ENCODE data around the gene DEF6.
A peak's percentile ranks its signal among the peaks of the same experiment; 100 is the strongest.

The DEF6 gene

GRCh38 chr6:35258858-35259193, 38.8 kb upstream of the DEF6 start:
- Histone ChIP-seq H3K4me1 (ENCODE audit: insufficient read depth, low read length, poor library complexity, severe bottlenecking) (peaks cover 23% of the 10 kb centered on the region), H3K9me2 (replicated peaks; ENCODE audit: low read depth, low read length) (no peaks in the 10 kb centered on the region), H3K9ac (ENCODE audit: low read depth, low read length, poor library complexity, severe bottlenecking) (peak overlapping the region; percentile 92), H3K4me3 (ENCODE audit: low read length, poor library complexity, severe bottlenecking) (peak overlapping the region; percentile 79), H3K9me3 (ENCODE audit: insufficient read depth, low read depth, low read length) (no peaks in the 10 kb centered on the region), H4K20me1 (ENCODE audit: insufficient read depth, low read length, poor library complexity, severe bottlenecking) (peaks cover 3% of the 10 kb centered on the region), H3K4me2 (ENCODE audit: low read depth, low read length, poor library complexity, severe bottlenecking) (peak overlapping the region; percentile 84), H3K27me3 (ENCODE audit: insufficient read depth, low read length, poor library complexity, severe bottlenecking) (no peaks in the 10 kb centered on the region), H3K79me2 (ENCODE audit: insufficient read depth, low read length) (peaks cover 38% of the 10 kb centered on the region), H3F3A (ENCODE audit: low read depth) (peaks cover 6% of the 10 kb centered on the region; the same call in 1 of the 2 replicates), H2AFZ (ENCODE audit: low read length) (peak overlapping the region; percentile 92), H3K36me3 (ENCODE audit: insufficient read depth, low read length) (no peaks in the 10 kb centered on the region)
- TF ChIP-seq EZH2phosphoT487 (IDR thresholded peaks at IDR 0.05; ENCODE audit: borderline replicate concordance) = no peak
- TF ChIP-seq, protein P1, sequence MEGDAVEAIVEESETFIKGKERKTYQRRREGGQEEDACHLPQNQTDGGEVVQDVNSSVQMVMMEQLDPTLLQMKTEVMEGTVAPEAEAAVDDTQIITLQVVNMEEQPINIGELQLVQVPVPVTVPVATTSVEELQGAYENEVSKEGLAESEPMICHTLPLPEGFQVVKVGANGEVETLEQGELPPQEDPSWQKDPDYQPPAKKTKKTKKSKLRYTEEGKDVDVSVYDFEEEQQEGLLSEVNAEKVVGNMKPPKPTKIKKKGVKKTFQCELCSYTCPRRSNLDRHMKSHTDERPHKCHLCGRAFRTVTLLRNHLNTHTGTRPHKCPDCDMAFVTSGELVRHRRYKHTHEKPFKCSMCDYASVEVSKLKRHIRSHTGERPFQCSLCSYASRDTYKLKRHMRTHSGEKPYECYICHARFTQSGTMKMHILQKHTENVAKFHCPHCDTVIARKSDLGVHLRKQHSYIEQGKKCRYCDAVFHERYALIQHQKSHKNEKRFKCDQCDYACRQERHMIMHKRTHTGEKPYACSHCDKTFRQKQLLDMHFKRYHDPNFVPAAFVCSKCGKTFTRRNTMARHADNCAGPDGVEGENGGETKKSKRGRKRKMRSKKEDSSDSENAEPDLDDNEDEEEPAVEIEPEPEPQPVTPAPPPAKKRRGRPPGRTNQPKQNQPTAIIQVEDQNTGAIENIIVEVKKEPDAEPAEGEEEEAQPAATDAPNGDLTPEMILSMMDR (conservative IDR thresholded peaks at IDR 0.05; ENCODE audit: low read length) = 0 out of 2 replicates have a peak, but pooled peaks have one; percentile 20

GRCh38 chr6:35259194-35259947, 38.2 kb upstream of the DEF6 start, which contains the start of gene ZNF76:
ZNF76 (plus strand) TSS chr6:35259735; CDS start chr6:35281152, 21,417 bp downstream.
- peaks cover 38% of the 10 kb centered on the region for H3K79me2 ChIP-seq (ENCODE audit: insufficient read depth, low read length)
- H3K9me3 ChIP-seq (ENCODE audit: insufficient read depth, low read depth, low read length) = no peaks in the 10 kb centered on the region
- peaks cover 6% of the 10 kb centered on the region; the same call in 1 of the 2 replicates for H3F3A ChIP-seq (ENCODE audit: low read depth)
- H3K36me3 ChIP-seq (ENCODE audit: insufficient read depth, low read length) = no peaks in the 10 kb centered on the region
- peak within 1 kb of the TSS; percentile 97 for H3K4me2 ChIP-seq (ENCODE audit: low read depth, low read length, poor library complexity, severe bottlenecking)
- no peaks in the 10 kb centered on the region for H3K27me3 ChIP-seq (ENCODE audit: insufficient read depth, low read length, poor library complexity, severe bottlenecking)
- H3K4me1 ChIP-seq (ENCODE audit: insufficient read depth, low read length, poor library complexity, severe bottlenecking) = peaks cover 23% of the 10 kb centered on the region
- no peaks in the 10 kb centered on the region for H3K9me2 ChIP-seq (replicated peaks; ENCODE audit: low read depth, low read length)
- H4K20me1 ChIP-seq (ENCODE audit: insufficient read depth, low read length, poor library complexity, severe bottlenecking) = peaks cover 3% of the 10 kb centered on the region
- TF ChIP-seq, protein P1 (conservative IDR thresholded peaks at IDR 0.05; ENCODE audit: low read length) = no peak
- TF ChIP-seq EZH2phosphoT487 (IDR thresholded peaks at IDR 0.05; ENCODE audit: borderline replicate concordance) = no peak
- peak within 1 kb of the TSS; percentile 79 for H3K4me3 ChIP-seq (ENCODE audit: low read length, poor library complexity, severe bottlenecking)
- H3K9ac ChIP-seq (ENCODE audit: low read depth, low read length, poor library complexity, severe bottlenecking) = peak within 1 kb of the TSS; percentile 92
- peak within 1 kb of the TSS; percentile 92 for H2AFZ ChIP-seq (ENCODE audit: low read length)

DNA sequence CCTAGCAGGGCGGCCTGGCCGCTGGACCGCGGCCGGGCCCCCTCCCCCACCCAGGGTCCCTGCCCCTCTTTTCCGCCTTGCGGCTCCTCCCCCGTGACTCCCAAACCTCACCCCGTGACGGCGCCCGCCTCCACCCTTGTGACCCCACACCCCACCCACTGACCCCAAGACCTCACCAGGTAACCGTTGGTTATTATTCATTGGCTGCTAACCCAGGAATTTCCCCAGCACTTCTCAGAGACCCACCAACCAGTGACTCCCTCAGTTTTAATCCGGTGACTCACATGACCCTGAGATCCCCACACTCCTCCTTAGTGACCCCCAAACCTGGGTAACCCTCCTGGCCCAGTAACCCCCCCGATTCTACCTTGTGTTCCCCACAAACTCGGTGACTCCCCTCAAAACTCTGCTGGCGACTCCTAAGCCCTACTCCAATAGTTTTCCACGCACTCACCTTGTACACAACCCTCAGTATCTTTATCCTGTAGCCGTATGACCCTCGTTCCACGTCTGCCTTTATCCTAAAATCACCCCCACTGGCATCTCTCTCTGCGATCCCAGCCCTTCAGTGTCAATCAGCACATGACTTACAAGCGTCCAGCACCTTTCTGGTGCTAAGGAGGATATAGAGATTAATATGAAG, 37.5 kb upstream of the DEF6 start:
- TF ChIP-seq EZH2phosphoT487 (IDR thresholded peaks at IDR 0.05; ENCODE audit: borderline replicate concordance) = no peak
- Histone ChIP-seq H3K9ac (ENCODE audit: low read depth, low read length, poor library complexity, severe bottlenecking) (peak overlapping the region; percentile 92), H3K36me3 (ENCODE audit: insufficient read depth, low read length) (no peaks in the 10 kb centered on the region), H3K4me1 (ENCODE audit: insufficient read depth, low read length, poor library complexity, severe bottlenecking) (peaks cover 23% of the 10 kb centered on the region), H3K4me3 (ENCODE audit: low read length, poor library complexity, severe bottlenecking) (peak overlapping the region; percentile 79), H4K20me1 (ENCODE audit: insufficient read depth, low read length, poor library complexity, severe bottlenecking) (peaks cover 3% of the 10 kb centered on the region), H3K27me3 (ENCODE audit: insufficient read depth, low read length, poor library complexity, severe bottlenecking) (no peaks in the 10 kb centered on the region), H3K9me2 (replicated peaks; ENCODE audit: low read depth, low read length) (no peaks in the 10 kb centered on the region), H3K9me3 (ENCODE audit: insufficient read depth, low read depth, low read length) (no peaks in the 10 kb centered on the region), H3F3A (ENCODE audit: low read depth) (peaks cover 6% of the 10 kb centered on the region; the same call in 1 of the 2 replicates), H2AFZ (ENCODE audit: low read length) (peak overlapping the region; percentile 92), H3K79me2 (ENCODE audit: insufficient read depth, low read length) (peaks cover 38% of the 10 kb centered on the region), H3K4me2 (ENCODE audit: low read depth, low read length, poor library complexity, severe bottlenecking) (peak overlapping the region; percentile 97)

All from Loucy (cell line).